ENCODE measurements around the gene SHB. TPM values are rescaled to one million over a fixed set of nuclear protein-coding genes. Genes with fewer than 3 reads are reported as not detected.

Gene SHB
- total RNA-seq, 2 experiments from 2014 or later, result 1.1 to 1.2 TPM

- intact Hi-C loops (cut with DNase I, micrococcal nuclease), result loop anchor here (2.0 to 10.0 kb wide), 2 partner anchors 181 to 315 kb away; no protein-coding TSS in a partner anchor
- H3K36me3 ChIP-seq (ENCODE audit: insufficient read depth, low read length), result no peaks in the 10 kb centered on the region
- CTCF ChIA-PET, result interaction anchor here (1.0 kb wide), 1 partner anchor 15 kb away, joined by 3 read pairs; no protein-coding TSS in a partner anchor
- no peak overlapping the region for H3K27ac ChIP-seq (ENCODE audit: low read depth in 1 of 2, low read length in 2 of 2)
- DNase-seq, result no peak
- no peaks in the 10 kb centered on the region for H3K9me3 ChIP-seq (ENCODE audit: control insufficient read depth in 1 of 2, insufficient read depth in 1 of 2, low read length in 2 of 2)
- no peaks in the 10 kb centered on the region for H3K4me1 Mint-ChIP-seq (ENCODE audit: low read depth)
- H3K9me3 Mint-ChIP-seq, result no peaks in the 10 kb centered on the region
- H3K27me3 Mint-ChIP-seq, result peaks cover 33% of the 10 kb centered on the region
- no peak for ATAC-seq (ENCODE audit: poor library complexity)
- no peaks in the 10 kb centered on the region for H3K36me3 Mint-ChIP-seq (ENCODE audit: low read depth)
- H3K27me3 ChIP-seq (ENCODE audit: control insufficient read depth in 1 of 2, insufficient read depth in 2 of 2, low read length in 2 of 2), result peaks cover 9 to 10% of the 10 kb centered on the region in 2 experiments
- no peak overlapping the region for H3K27ac Mint-ChIP-seq
- H3K4me3 Mint-ChIP-seq, result no peak overlapping the region
- POLR2A ChIA-PET, result no interaction called here
- no peaks in the 10 kb centered on the region for H3K4me1 ChIP-seq (ENCODE audit: insufficient read depth, low read length)
- H3K4me3 ChIP-seq (ENCODE audit: low read length), result no peak overlapping the region
- TF ChIP-seq CTCF (IDR thresholded peaks at IDR 0.05), result no peak
These were observed 15.0 kb upstream of the SHB start for GRCh38 chr9:38083858-38084555.

- Histone ChIP-seq H3K4me3 (ENCODE audit: low read length) (no peak overlapping the region), H3K27ac (ENCODE audit: low read depth in 1 of 2, low read length in 2 of 2) (no peak overlapping the region), H3K27me3 (ENCODE audit: control insufficient read depth in 1 of 2, insufficient read depth in 2 of 2, low read length in 2 of 2) (peaks cover 9 to 12% of the 10 kb centered on the region in 2 experiments), H3K9me3 (ENCODE audit: control insufficient read depth in 1 of 2, insufficient read depth in 1 of 2, low read length in 2 of 2) (no peaks in the 10 kb centered on the region), H3K36me3 (ENCODE audit: insufficient read depth, low read length) (no peaks in the 10 kb centered on the region), H3K4me1 (ENCODE audit: insufficient read depth, low read length) (no peaks in the 10 kb centered on the region)
- no peak for DNase-seq
- H3K9me3 Mint-ChIP-seq, result no peaks in the 10 kb centered on the region
- no peak overlapping the region for H3K27ac Mint-ChIP-seq
- no peak overlapping the region for H3K4me3 Mint-ChIP-seq
- intact Hi-C loops (cut with DNase I, micrococcal nuclease), result loop anchor here in 1 of 2 experiments (10.0 kb wide), 1 partner anchor 182 kb away; no protein-coding TSS in a partner anchor
- CTCF ChIA-PET, result no interaction called here
- TF ChIP-seq CTCF (IDR thresholded peaks at IDR 0.05), result no peak
- no peaks in the 10 kb centered on the region for H3K36me3 Mint-ChIP-seq (ENCODE audit: low read depth)
- POLR2A ChIA-PET, result no interaction called here
- no peaks in the 10 kb centered on the region for H3K4me1 Mint-ChIP-seq (ENCODE audit: low read depth)
- ATAC-seq (ENCODE audit: poor library complexity), result no peak
- H3K27me3 Mint-ChIP-seq, result peaks cover 34% of the 10 kb centered on the region
These were observed 13.6 kb upstream of the SHB start for GRCh38 chr9:38082446-38083287.

GRCh38 chr9:38081356-38082108 is 12.5 kb upstream of the SHB start:
- H3K27ac ChIP-seq (ENCODE audit: low read depth in 1 of 2, low read length in 2 of 2), result no peak overlapping the region
- ChIA-PET POLR2A (no interaction called here), CTCF (no interaction called here)
- peaks cover 6% of the 10 kb centered on the region for H3K4me1 Mint-ChIP-seq (ENCODE audit: low read depth)
- no peaks in the 10 kb centered on the region for H3K36me3 Mint-ChIP-seq (ENCODE audit: low read depth)
- H3K27ac Mint-ChIP-seq, result no peak overlapping the region
- H3K4me1 ChIP-seq (ENCODE audit: insufficient read depth, low read length), result no peaks in the 10 kb centered on the region
- peaks cover 13 to 14% of the 10 kb centered on the region in 2 experiments for H3K27me3 ChIP-seq (ENCODE audit: control insufficient read depth in 1 of 2, insufficient read depth in 2 of 2, low read length in 2 of 2)
- H3K4me3 Mint-ChIP-seq, result no peak overlapping the region
- no peaks in the 10 kb centered on the region for H3K9me3 ChIP-seq (ENCODE audit: control insufficient read depth in 1 of 2, insufficient read depth in 1 of 2, low read length in 2 of 2)
- ATAC-seq (ENCODE audit: poor library complexity) (no peak), DNase-seq (no peak)
- H3K9me3 Mint-ChIP-seq, result peaks cover 2% of the 10 kb centered on the region
- no peaks in the 10 kb centered on the region for H3K36me3 ChIP-seq (ENCODE audit: insufficient read depth, low read length)
- intact Hi-C loops (cut with DNase I, micrococcal nuclease), result loop anchor here in 1 of 2 experiments (10.0 kb wide), 1 partner anchor 183 kb away; no protein-coding TSS in a partner anchor
- H3K27me3 Mint-ChIP-seq, result peaks cover 44% of the 10 kb centered on the region
- TF ChIP-seq CTCF (IDR thresholded peaks at IDR 0.05), result no peak
- H3K4me3 ChIP-seq (ENCODE audit: low read length), result no peak overlapping the region
